Transverse colon (tissue), 4 donors: ENCODE results near the gene ABCG1.

Source experiments
- EP300 ChIP-seq: sonication (generic); formaldehyde crosslinking; IDR thresholded peaks from one replicate; pipeline ENCODE4 v1.6.1; 2017; ENCODE audit warnings: antibody characterized with exemption, low read depth
- POLR2A ChIP-seq: fragments of 450-650 bp; IDR thresholded peaks from one replicate; pipeline ENCODE4 v1.6.1; 2016; ENCODE audit warnings: antibody characterized with exemption, mild to moderate bottlenecking, moderate library complexity
- POLR2AphosphoS5 ChIP-seq, 3 donors: sonication (generic); formaldehyde crosslinking; IDR thresholded peaks; one replicate each; pipeline ENCODE4 v1.6.1; 2016; ENCODE audit warnings: antibody characterized with exemption in 3 of 3
- TF ChIP-seq, protein P1 (sequence below), 5 experiments: fragments of 200-600 bp in 3 of 5; fragments of 450-650 bp in 2 of 5; sonication (generic) in 3 of 5; IDR thresholded peaks; 1 replicate in 2 of 5; 2 replicates in 3 of 5; pipeline ENCODE4 v1.5.1; 2016 to 2017; ENCODE audit warnings: antibody characterized with exemption in 5 of 5, inconsistent platforms in 3 of 5, mild to moderate bottlenecking in 2 of 5, moderate library complexity in 1 of 5

DNA sequence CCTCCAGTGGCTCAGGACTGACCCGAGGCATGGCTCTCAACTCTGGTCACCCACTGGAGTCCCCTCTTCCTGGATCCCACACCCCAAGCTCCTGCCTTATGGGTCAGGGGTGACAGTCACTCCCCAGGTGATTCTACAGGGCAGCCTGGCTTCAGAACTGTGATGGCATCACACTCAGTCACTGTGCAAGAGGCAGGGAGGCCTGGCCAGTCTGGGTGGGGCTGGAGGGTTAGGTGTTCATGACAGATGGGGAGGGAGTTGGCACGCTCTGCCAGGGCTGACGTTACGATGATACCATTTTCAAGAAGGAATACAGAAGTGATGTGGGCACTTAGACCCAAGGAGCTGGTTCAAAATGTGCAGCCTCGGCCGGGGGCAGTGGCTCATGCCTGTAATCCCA lies 25.2 kb upstream of the ABCG1 start:
- TF ChIP-seq, protein P1, sequence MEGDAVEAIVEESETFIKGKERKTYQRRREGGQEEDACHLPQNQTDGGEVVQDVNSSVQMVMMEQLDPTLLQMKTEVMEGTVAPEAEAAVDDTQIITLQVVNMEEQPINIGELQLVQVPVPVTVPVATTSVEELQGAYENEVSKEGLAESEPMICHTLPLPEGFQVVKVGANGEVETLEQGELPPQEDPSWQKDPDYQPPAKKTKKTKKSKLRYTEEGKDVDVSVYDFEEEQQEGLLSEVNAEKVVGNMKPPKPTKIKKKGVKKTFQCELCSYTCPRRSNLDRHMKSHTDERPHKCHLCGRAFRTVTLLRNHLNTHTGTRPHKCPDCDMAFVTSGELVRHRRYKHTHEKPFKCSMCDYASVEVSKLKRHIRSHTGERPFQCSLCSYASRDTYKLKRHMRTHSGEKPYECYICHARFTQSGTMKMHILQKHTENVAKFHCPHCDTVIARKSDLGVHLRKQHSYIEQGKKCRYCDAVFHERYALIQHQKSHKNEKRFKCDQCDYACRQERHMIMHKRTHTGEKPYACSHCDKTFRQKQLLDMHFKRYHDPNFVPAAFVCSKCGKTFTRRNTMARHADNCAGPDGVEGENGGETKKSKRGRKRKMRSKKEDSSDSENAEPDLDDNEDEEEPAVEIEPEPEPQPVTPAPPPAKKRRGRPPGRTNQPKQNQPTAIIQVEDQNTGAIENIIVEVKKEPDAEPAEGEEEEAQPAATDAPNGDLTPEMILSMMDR (IDR thresholded peaks at IDR 0.05): no peak
- TF ChIP-seq POLR2A (no peak), POLR2AphosphoS5 (IDR thresholded peaks at IDR 0.05) (no peak), EP300 (no peak)
